OCI-LY1 (cell line): ENCODE results near the gene YIPF5.

Source experiments
- H2AFZ ChIP-seq: fragments of 200-600 bp; sonication (generic), shearing (Covaris generic); 2 replicates; pipeline ENCODE4 v1.6.0; 2014; ENCODE audit warnings: antibody characterized with exemption, mild to moderate bottlenecking, low read length
- H3F3A ChIP-seq: fragments of 200-600 bp; sonication (generic), shearing (Covaris generic); 2 replicates; pipeline ENCODE4 v1.6.0; 2014; ENCODE audit warnings: mild to moderate bottlenecking, antibody characterized with exemption, low read length, moderate library complexity; ENCODE audit not compliant: insufficient read depth
- H3K27ac ChIP-seq: fragments of 200-600 bp; sonication (generic); 2 replicates; pipeline ENCODE4 v1.5.1; 2014; ENCODE audit warnings: low read length, mixed run types, mild to moderate bottlenecking, low read depth; ENCODE audit not compliant: poor library complexity, severe bottlenecking
- H3K27me3 ChIP-seq: fragments of 200-600 bp; sonication (generic); 2 replicates; pipeline ENCODE4 v1.6.0; 2014; ENCODE audit warnings: antibody characterized with exemption, mild to moderate bottlenecking, low read length, moderate library complexity; ENCODE audit not compliant: insufficient read depth
- H3K36me3 ChIP-seq: fragments of 200-600 bp; sonication (generic); 2 replicates; pipeline ENCODE4 v1.6.1; 2014; ENCODE audit warnings: mild to moderate bottlenecking, antibody characterized with exemption, low read length, moderate library complexity, mixed read lengths; ENCODE audit not compliant: insufficient read depth
- H3K4me1 ChIP-seq: fragments of 200-600 bp; sonication (generic); 2 replicates; pipeline ENCODE4 v1.5.1; 2014; ENCODE audit warnings: mild to moderate bottlenecking, low read length, moderate library complexity; ENCODE audit not compliant: insufficient read depth, severe bottlenecking
- H3K4me2 ChIP-seq: fragments of 200-600 bp; sonication (generic), shearing (Covaris generic); 2 replicates; pipeline ENCODE4 v1.6.1; 2014; ENCODE audit warnings: low read length
- H3K4me3 ChIP-seq: fragments of 200-600 bp; sonication (generic); 2 replicates; pipeline ENCODE4 v1.5.1; 2014; ENCODE audit warnings: low read length, low read depth, mild to moderate bottlenecking, mixed read lengths; ENCODE audit not compliant: poor library complexity, severe bottlenecking
- H3K79me2 ChIP-seq: fragments of 200-600 bp; shearing (Covaris generic); 2 replicates; pipeline ENCODE4 v1.6.1; 2016; ENCODE audit warnings: mixed run types, low read length, mixed read lengths; ENCODE audit not compliant: insufficient read depth
- H3K9ac ChIP-seq: fragments of 200-600 bp; sonication (generic), shearing (Covaris generic); 2 replicates; pipeline ENCODE4 v1.6.1; 2014; ENCODE audit warnings: mild to moderate bottlenecking, low read length, mixed read lengths
- H3K9me2 ChIP-seq: fragments of 200-600 bp; sonication (generic), shearing (Covaris generic); 2 replicates; pipeline ENCODE4 v1.6.1; 2014; ENCODE audit warnings: low read depth, mild to moderate bottlenecking, low read length, mixed read lengths
- H3K9me3 ChIP-seq: fragments of 200-600 bp; shearing (Covaris generic); 2 replicates; pipeline ENCODE4 v1.6.1; 2014; ENCODE audit warnings: low read length, mixed read lengths
- H4K20me1 ChIP-seq: fragments of 200-600 bp; sonication (generic), shearing (Covaris generic); 2 replicates; pipeline ENCODE4 v1.6.0; 2016; ENCODE audit warnings: mild to moderate bottlenecking, low read length; ENCODE audit not compliant: insufficient read depth
- EZH2 ChIP-seq: fragments of 200-600 bp; sonication (generic), shearing (Covaris generic); IDR thresholded peaks from 2 replicates; pipeline ENCODE4 v1.8.0; 2017; ENCODE audit warnings: borderline replicate concordance, mixed run types, mild to moderate bottlenecking, antibody characterized with exemption, low read length, moderate library complexity, mixed read lengths
- TF ChIP-seq, protein P1 (sequence below): fragments of 200-600 bp; sonication (generic), shearing (Covaris generic); IDR thresholded peaks from 2 replicates; pipeline ENCODE4 v1.5.1; 2017; ENCODE audit warnings: mild to moderate bottlenecking, antibody characterized with exemption, low read length, moderate library complexity, mixed read lengths

YIPF5 gene

DNA sequence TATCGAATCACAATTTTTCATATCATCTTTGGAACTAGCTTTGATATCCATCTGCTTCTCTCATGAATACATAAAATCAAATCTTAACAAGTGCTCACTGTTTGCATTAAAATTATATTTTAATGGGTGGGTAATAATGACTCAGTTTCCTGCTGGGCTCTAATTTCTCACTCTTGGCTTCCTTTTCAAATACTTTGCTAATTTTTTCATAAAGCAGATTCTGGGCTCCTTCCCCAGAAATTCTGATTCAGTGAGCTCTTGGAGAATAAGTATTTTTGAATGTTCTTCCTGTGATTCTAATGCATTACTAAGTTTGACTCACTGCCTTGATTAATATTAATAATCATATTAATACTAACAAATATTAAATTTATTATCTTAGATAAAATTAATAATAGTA is 48.9 kb downstream of the YIPF5 start:
- no peak overlapping the region for H3K4me3 ChIP-seq
- H3K9me2 ChIP-seq, result no peaks in the 10 kb centered on the region
- TF ChIP-seq EZH2, result no peak
- TF ChIP-seq, protein P1, sequence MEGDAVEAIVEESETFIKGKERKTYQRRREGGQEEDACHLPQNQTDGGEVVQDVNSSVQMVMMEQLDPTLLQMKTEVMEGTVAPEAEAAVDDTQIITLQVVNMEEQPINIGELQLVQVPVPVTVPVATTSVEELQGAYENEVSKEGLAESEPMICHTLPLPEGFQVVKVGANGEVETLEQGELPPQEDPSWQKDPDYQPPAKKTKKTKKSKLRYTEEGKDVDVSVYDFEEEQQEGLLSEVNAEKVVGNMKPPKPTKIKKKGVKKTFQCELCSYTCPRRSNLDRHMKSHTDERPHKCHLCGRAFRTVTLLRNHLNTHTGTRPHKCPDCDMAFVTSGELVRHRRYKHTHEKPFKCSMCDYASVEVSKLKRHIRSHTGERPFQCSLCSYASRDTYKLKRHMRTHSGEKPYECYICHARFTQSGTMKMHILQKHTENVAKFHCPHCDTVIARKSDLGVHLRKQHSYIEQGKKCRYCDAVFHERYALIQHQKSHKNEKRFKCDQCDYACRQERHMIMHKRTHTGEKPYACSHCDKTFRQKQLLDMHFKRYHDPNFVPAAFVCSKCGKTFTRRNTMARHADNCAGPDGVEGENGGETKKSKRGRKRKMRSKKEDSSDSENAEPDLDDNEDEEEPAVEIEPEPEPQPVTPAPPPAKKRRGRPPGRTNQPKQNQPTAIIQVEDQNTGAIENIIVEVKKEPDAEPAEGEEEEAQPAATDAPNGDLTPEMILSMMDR, result no peak
- no peaks in the 10 kb centered on the region for H3K4me1 ChIP-seq
- no peaks in the 10 kb centered on the region for H3K9me3 ChIP-seq
- H3K79me2 ChIP-seq, result no peaks in the 10 kb centered on the region
- H3K27ac ChIP-seq, result no peak overlapping the region
- no peak overlapping the region for H2AFZ ChIP-seq
- no peak overlapping the region for H3K9ac ChIP-seq
- H3K36me3 ChIP-seq, result no peaks in the 10 kb centered on the region
- no peaks in the 10 kb centered on the region for H3K27me3 ChIP-seq
- H4K20me1 ChIP-seq, result no peaks in the 10 kb centered on the region
- H3K4me2 ChIP-seq, result no peak overlapping the region
- no peaks in the 10 kb centered on the region for H3F3A ChIP-seq

DNA sequence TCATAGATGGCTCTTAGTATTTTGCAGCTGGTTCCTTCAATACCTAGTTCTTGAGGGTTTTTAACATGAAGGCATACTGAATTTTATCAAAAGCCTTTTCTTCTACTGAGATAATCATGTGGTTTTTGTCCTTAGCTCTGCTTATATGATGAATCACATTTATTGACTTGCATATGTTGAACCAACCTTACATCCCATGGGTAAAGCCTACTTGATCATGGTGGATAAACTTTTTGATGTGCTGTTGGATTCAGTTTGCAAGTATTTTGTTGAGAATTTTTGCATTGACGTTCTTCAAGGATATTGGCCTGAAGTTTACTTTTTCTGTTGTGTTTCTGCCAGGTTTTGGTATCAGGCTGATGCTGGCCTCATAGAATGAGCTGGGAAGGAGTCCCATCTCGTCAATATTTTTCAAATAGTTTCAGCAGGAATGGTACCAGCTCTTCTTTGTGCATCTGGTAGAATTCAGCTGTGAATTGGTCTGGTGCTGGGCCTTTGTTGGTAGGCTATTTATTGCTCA is 49.7 kb downstream of the YIPF5 start:
- Histone ChIP-seq H3K79me2 (no peaks in the 10 kb centered on the region), H3K9ac (no peak overlapping the region), H3K27ac (no peak overlapping the region), H2AFZ (no peak overlapping the region), H3K9me2 (no peaks in the 10 kb centered on the region), H4K20me1 (no peaks in the 10 kb centered on the region), H3K9me3 (no peaks in the 10 kb centered on the region), H3F3A (no peaks in the 10 kb centered on the region), H3K27me3 (no peaks in the 10 kb centered on the region), H3K4me3 (no peak overlapping the region), H3K4me2 (no peak overlapping the region), H3K4me1 (no peaks in the 10 kb centered on the region), H3K36me3 (no peaks in the 10 kb centered on the region)
- no peak for TF ChIP-seq EZH2
- TF ChIP-seq, protein P1, result no peak

DNA sequence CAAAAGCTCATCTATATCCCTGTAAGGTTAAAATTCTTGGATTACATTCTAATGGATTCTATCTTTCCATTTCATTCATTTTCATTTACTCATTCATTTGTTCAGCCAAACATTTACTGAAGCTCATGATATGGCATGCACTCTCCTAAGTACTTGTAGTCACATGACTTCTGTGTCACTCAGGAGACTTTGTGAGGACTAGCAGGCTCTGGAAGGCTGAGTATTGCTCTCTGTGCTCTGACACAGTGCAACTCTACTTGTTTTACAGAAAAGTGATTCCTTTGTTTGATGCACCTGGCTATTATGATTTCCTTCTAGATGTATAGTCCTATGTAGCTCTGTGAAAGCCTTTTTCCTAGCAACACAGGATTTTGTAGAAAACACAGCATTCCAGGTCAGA is 53.0 kb downstream of the YIPF5 start:
- Histone ChIP-seq H3K9me3 (no peaks in the 10 kb centered on the region), H3K4me3 (no peak overlapping the region)

More for the DNA sequence above, 53.0 kb downstream of the YIPF5 start:
- H4K20me1 ChIP-seq, result no peaks in the 10 kb centered on the region
- no peaks in the 10 kb centered on the region for H3K36me3 ChIP-seq
- H3F3A ChIP-seq, result no peaks in the 10 kb centered on the region
- no peaks in the 10 kb centered on the region for H3K79me2 ChIP-seq
- no peaks in the 10 kb centered on the region for H3K9me2 ChIP-seq
- H3K4me2 ChIP-seq, result no peak overlapping the region
- no peak overlapping the region for H3K9ac ChIP-seq
- H3K27me3 ChIP-seq, result no peaks in the 10 kb centered on the region
- no peak overlapping the region for H2AFZ ChIP-seq
- H3K27ac ChIP-seq, result no peak overlapping the region
- TF ChIP-seq, protein P1, result no peak
- no peak for TF ChIP-seq EZH2
- H3K4me1 ChIP-seq, result no peaks in the 10 kb centered on the region
